ENCODE data around the gene TUT4. TPM values are rescaled to one million over a fixed set of nuclear protein-coding genes. Genes with fewer than 3 reads are reported as not detected.

The TUT4 gene
- total and polyA plus RNA-seq, 5 donors = 20.4 to 41.1 (median 37.7) TPM

DNA sequence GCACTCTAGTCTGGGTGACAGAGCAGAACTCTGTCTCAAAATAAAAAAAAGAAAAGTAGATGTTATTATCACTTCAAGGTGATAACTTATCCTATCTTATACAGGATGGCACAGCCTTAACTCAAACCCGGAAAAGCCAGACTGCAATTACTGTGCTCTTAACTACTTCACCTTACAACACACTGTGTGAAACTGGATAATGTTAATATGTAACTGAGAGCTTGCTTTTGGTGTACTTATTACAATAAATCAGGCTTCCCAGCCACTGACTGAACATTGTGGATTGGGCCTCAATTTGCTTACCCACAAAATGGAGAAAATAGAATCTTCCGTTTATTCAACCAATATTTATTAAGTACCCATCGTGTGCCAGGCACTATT, 150.0 kb downstream of the TUT4 start:
- no peak overlapping the region for H3K4me3 ChIP-seq (ENCODE audit: low read length)
- 61% methylated on average over 3 of the region's 3 CpGs for WGBS
- no peak for ATAC-seq
- H3K4me1 ChIP-seq (ENCODE audit: control insufficient read depth, insufficient read depth, low read length) = no peaks in the 10 kb centered on the region
- no peak overlapping the region for H3K27ac ChIP-seq (ENCODE audit: low read length)
- no peaks in the 10 kb centered on the region for H3K27me3 ChIP-seq (ENCODE audit: control insufficient read depth, insufficient read depth)
- intact Hi-C loops (cut with DNase I) = loop anchor here in 1 of 4 donors (10.0 kb wide), 1 partner anchor 292 kb away; the partner anchor contains the start of gene COA7
- DNase-seq = no peak
- H3K9me3 ChIP-seq (ENCODE audit: control insufficient read depth, low read length) = no peaks in the 10 kb centered on the region

DNA sequence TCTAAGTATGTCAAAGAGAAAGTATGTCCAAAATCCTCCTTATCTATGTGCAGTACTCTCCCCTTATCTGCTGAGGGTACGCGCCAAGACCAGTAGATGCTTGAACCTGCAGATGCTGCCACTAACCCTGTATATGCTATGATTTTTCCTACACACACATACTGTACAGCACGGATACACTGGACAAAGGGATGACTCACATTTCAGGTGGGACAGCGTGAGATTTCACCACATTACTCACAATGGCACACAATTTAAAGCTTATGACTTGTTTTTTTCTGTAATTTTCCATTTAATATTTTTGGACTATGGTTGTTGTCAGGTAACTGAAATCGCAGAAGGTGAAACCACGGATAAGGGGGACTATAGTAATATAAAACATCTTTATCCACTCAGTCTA, 152.8 kb downstream of the TUT4 start:
- ATAC-seq (no peak), DNase-seq (no peak)
- 92% methylated on average over 6 of the region's 6 CpGs for WGBS
- no peaks in the 10 kb centered on the region for H3K9me3 ChIP-seq (ENCODE audit: control insufficient read depth, low read length)
- no peak overlapping the region for H3K4me3 ChIP-seq (ENCODE audit: low read length)
- H3K4me1 ChIP-seq (ENCODE audit: control insufficient read depth, insufficient read depth, low read length) = no peaks in the 10 kb centered on the region
- no peaks in the 10 kb centered on the region for H3K27me3 ChIP-seq (ENCODE audit: control insufficient read depth, insufficient read depth)
- intact Hi-C loops (cut with DNase I) = loop anchor here in 1 of 4 donors (10.0 kb wide), 1 partner anchor 295 kb away; the partner anchor contains the start of gene COA7
- no peak overlapping the region for H3K27ac ChIP-seq (ENCODE audit: low read length)

DNA sequence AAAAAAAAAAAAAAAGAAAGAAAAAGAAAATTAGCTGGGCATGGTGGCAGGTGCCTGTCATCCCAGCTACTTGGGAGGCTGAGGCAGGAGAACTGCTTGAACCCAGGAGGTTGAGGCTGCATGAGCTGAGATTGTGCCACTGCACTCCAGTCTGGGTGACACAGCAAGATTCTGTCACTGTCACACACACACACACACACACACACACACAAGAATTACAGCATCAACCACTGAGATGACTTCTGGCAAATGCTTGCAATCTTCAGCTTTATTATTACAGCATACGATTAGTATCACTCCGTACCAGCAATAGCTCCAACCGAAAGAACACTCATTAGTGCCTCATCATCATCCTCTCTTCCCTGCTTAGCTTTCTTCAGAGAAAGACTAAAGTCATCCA, 153.3 kb downstream of the TUT4 start:
- DNase-seq = no peak
- Histone ChIP-seq H3K27ac (ENCODE audit: low read length) (no peak overlapping the region), H3K4me3 (ENCODE audit: low read length) (no peak overlapping the region), H3K9me3 (ENCODE audit: control insufficient read depth, low read length) (no peaks in the 10 kb centered on the region), H3K4me1 (ENCODE audit: control insufficient read depth, insufficient read depth, low read length) (no peaks in the 10 kb centered on the region), H3K27me3 (ENCODE audit: control insufficient read depth, insufficient read depth) (no peaks in the 10 kb centered on the region)
- intact Hi-C loops (cut with DNase I) = loop anchor here in 1 of 4 donors (10.0 kb wide), 1 partner anchor 295 kb away; the partner anchor contains the start of gene COA7
- 96% methylated on average over 3 of the region's 3 CpGs for WGBS
- ATAC-seq = no peak

DNA sequence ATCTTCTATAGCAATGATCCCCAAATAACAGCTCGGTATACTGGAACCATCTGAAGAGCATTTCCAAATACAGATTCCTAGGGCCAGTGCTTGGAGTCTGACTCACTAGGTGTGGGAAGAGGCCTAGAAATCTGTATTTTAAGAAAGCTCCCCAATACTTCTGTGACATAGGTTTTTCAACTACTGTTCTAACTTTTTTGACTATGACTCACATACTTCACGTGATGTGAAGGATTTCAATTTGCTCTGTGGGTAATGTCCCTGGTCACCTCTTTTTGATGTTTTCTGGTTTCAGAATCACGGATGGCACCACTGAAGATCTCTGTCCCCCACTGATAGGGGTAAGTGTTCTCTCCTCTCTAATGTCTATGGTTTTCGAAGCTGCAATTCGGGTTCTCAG, 159.7 kb downstream of the TUT4 start:
- ATAC-seq (no peak), DNase-seq (no peak)
- 97% methylated on average over 5 of the region's 5 CpGs for WGBS
- no peaks in the 10 kb centered on the region for H3K27me3 ChIP-seq (ENCODE audit: control insufficient read depth, insufficient read depth)
- H3K27ac ChIP-seq (ENCODE audit: low read length) = no peak overlapping the region
- H3K4me3 ChIP-seq (ENCODE audit: low read length) = no peak overlapping the region
- no peaks in the 10 kb centered on the region for H3K4me1 ChIP-seq (ENCODE audit: control insufficient read depth, insufficient read depth, low read length)
- intact Hi-C loops (cut with DNase I) = no loop called here
- no peaks in the 10 kb centered on the region for H3K9me3 ChIP-seq (ENCODE audit: control insufficient read depth, low read length)

DNA sequence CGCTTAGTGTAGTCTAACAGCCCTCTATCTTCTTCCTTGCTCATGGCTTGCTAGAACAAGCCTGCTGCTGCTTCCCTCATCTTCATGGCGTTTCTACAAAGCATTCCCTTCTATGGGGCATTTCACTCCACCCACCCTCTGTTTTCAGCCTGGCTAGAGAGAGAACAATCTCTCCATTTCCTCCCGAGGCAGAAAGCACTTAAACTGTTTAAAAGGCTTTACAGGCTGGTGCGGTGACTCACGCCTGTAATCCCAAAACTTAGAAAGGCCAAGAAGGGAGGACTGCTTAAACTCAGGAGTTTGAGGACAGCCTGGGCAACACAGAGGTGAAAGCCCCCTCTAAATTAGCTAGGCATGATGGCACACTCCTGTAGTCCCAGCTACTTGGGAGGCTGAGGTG, 166.4 kb downstream of the TUT4 start:
- intact Hi-C loops (cut with DNase I) = no loop called here
- Histone ChIP-seq H3K4me3 (ENCODE audit: low read length) (no peak overlapping the region), H3K4me1 (ENCODE audit: control insufficient read depth, insufficient read depth, low read length) (no peaks in the 10 kb centered on the region), H3K27me3 (ENCODE audit: control insufficient read depth, insufficient read depth) (no peaks in the 10 kb centered on the region), H3K9me3 (ENCODE audit: control insufficient read depth, low read length) (no peaks in the 10 kb centered on the region), H3K27ac (ENCODE audit: low read length) (no peak overlapping the region)
- 89% methylated on average over 5 of the region's 5 CpGs for WGBS
- DNase-seq (no peak), ATAC-seq (no peak)

DNA sequence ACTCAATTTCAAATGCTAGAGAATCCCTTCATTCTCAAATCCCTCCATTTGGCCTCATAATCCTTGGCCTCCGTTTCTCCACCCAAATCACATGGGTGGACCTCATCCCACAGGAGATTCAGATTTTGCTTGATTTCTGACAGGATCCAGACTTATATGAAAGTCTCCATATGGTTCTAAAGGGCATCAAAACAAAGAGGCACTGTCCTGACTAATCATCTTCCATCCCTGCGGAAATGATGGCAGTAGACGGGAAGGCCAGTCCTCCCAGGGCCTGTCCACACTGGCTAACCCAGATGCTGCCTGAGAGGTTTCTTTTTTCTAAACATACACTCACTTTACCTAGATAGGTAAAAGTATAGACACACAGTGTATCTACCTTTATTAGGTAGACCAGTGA, 167.5 kb downstream of the TUT4 start:
- Histone ChIP-seq H3K27me3 (ENCODE audit: control insufficient read depth, insufficient read depth) (no peaks in the 10 kb centered on the region), H3K27ac (ENCODE audit: low read length) (no peak overlapping the region), H3K9me3 (ENCODE audit: control insufficient read depth, low read length) (no peaks in the 10 kb centered on the region), H3K4me3 (ENCODE audit: low read length) (no peak overlapping the region), H3K4me1 (ENCODE audit: control insufficient read depth, insufficient read depth, low read length) (no peaks in the 10 kb centered on the region)
- DNase-seq (no peak), ATAC-seq (no peak)
- 95% methylated on average over 3 of the region's 3 CpGs for WGBS
- intact Hi-C loops (cut with DNase I) = no loop called here

Other genes starting within 250 kb of the TUT4 start
- 10 to 100 TPM; 15.6 to 20.1 (median 17.8) TPM for gene CC2D1B, start 186.9 kb downstream of the TUT4 start, total RNA-seq
- gene CC2D1B, start 186.9 kb downstream of the TUT4 start, polyA plus RNA-seq = 13.1 TPM
- under 1 TPM; 0.08 to 0.47 (median 0.23) TPM for gene ORC1, start 148.7 kb downstream of the TUT4 start, total RNA-seq
- 0.07 TPM for gene ORC1, start 148.7 kb downstream of the TUT4 start, polyA plus RNA-seq
- gene PRPF38A, start 148.5 kb downstream of the TUT4 start, total RNA-seq = 10 to 100 TPM; 18.0 to 26.3 (median 23.6) TPM
- 9.2 TPM for gene PRPF38A, start 148.5 kb downstream of the TUT4 start, polyA plus RNA-seq
- gene GPX7, start 49.3 kb upstream of the TUT4 start, total RNA-seq = 10 to 100 TPM in 2 of 4 donors, 1 to 10 TPM in 2; 9.4 to 13.9 (median 10.8) TPM
- gene GPX7, start 49.3 kb upstream of the TUT4 start, polyA plus RNA-seq = 13.6 TPM
- not detected for gene SHISAL2A, start 80.1 kb upstream of the TUT4 start, total RNA-seq
- not detected for gene SHISAL2A, start 80.1 kb upstream of the TUT4 start, polyA plus RNA-seq
- gene COA7, start 145.3 kb upstream of the TUT4 start, total RNA-seq = 10 to 100 TPM; 14.9 to 16.4 (median 15.5) TPM
- 6.5 TPM for gene COA7, start 145.3 kb upstream of the TUT4 start, polyA plus RNA-seq
- gene ZYG11B, start 173.4 kb upstream of the TUT4 start, total RNA-seq = 10 to 100 TPM; 41.9 to 58.7 (median 54.7) TPM
- gene ZYG11B, start 173.4 kb upstream of the TUT4 start, polyA plus RNA-seq = 17.8 TPM

Measured in right cardiac atrium (tissue), 5 donors.